NCI-H748 (cell line): ENCODE data around the gene ARHGAP15.

ENCODE experiments used
- DNase-seq: peaks from one replicate; lab custom pipeline; 2025; ENCODE audit not compliant: unreplicated experiment; lab: John Stamatoyannopoulos, UW

Gene ARHGAP15

DNA sequence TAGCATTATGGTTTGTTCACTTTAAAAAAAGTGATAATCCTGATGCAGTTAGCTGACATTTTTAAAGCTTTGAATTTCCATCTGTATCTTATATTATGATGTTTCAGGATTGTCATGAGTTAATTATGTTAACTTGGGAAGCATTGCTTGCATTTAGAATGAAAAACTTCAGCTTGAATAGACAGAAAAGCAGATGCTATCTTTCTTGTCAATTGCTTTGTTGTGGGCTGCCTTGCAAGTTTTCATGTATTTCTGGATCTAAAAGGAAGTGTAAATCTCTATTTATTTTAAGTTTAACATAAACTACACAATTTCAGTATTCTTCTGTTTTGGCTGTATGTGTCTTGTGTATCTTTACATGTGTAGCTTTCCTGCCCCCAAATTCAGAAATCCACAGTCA, 479.5 kb downstream of the ARHGAP15 start:
- no peak for DNase-seq

DNA sequence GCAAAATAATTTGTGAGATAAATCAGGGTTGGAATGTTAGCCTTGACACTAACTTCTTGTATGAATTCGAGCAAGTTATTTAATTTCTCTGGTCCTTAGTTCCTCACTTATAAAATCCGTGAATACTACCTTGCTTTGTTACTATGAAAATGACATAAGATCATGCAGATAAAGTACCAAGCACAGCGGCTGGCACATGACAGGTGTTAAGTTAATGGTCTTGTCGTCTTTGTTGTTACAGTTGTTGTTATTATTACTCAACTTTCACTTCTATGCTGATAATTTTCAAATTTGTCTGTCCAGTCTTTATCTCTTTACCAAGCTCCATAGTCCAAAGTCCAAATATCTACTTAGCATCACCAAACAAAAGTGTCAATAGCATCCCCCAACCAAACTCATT, 482.1 kb downstream of the ARHGAP15 start:
- DNase-seq, result no peak

DNA sequence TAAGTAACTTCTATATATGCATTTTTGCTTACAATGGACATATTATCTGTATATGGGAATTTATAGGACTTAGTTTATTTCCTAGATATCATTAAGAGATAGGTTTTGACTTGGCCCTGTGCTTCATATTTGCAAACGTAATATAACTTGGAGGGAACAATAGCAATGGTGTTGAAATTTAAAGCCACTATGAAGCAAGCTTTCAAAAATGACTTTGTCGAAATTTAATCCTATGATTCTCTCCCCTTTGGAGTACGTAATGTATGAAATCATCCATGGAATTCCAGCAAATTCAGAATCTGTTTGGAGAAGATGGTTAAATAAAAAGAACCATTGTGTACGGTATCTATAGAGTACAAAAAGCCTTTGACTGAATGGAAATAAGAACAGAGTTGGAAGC, 486.3 kb downstream of the ARHGAP15 start:
- no peak for DNase-seq

DNA sequence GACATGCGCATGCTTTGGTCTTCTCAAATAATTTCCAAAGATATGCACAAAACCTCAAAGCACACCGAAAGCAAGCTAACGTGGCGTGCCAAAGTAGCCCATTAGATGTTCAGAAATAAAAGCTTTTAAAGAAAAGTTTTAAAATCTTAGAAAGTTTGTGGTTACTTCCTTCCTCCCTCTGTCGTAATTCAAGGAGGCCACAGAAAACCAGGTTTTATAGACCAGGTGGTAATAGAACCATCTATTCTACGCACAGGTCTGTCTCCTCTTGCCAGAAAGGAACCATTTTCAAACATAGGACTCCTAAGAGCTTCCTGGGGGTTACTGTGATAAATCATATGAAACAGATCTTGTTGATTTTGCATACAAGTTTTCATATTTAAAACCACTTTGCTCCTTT, 487.2 kb downstream of the ARHGAP15 start:
- DNase-seq, result no peak

DNA sequence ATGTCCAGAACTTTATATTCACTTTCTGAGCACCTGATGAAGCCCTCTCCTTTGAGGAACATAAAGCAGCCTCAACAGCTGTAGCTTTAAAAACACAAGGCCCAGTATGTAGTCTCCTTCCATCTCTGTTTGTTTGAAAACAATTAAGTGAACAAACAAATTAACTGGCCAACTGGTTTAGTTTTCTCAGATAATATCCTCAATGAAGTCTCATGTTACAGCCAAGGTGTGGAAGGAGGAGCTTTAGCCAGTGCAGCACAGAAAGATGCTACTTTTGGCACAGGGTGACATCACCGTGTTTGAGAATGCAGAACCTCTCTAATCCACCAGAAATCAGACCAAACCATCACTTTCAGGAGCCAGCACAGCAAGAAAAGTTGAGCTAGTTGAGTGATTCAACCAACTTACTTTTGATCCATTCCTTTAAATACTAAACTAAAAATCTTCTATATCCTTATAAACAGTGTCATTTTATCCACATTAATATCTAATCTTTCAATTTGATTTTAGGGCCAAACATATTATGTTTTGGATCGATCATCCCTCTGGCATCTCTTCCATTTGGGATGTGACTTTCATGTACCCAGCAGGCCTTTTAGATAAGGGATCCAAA, 488.7 kb downstream of the ARHGAP15 start:
- DNase-seq, result peak; percentile 93

DNA sequence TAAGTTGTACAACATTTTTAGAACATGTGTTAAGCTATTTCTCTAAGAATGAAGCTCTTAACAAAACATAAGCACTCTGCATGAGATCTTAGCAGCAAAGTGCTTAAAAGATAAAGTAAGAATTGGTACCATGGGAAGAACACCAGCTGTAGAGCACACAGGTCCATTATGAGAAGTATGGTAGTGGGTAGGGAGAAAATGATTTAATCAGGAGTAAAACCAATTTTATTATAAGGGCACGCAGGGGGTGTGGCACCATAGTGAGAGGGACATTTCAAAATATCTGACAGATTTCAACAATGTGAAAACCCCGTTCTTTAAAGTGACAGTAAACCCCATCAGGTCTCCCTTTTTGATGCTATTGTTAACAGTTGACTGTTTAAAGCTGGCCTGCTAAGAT, 492.9 kb downstream of the ARHGAP15 start:
- peak; percentile 9 for DNase-seq

DNA sequence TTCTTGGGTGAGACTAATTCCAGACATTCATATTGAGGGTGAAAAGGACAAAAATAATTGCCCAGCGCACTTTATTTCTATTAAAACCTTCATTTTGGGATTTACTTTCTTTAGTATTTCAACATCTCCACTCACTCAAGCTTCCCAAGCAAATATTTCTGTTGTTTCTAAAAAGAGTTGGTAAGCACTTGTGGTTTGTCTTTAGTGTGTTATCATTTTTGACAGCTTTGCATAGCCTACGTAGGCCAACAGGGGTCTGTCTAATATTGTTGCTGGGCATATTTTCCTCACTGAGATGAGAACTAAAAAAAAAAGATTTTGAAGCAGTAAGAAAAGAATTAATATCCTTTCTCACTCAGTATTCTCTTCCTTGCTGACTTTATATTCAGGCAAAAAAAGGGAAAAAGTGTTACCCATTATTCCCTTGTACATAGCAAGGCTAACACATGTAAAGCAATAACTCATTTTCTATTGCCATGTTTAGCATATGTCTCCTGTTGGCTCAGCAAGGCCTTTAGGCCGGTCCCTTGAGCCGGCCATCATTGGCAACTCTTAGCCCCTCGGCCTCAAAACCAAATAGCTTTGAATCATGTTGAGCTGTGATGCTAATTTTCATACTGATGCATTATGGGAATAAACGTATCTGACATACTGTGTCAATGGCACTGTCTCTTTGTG, 494.2 kb downstream of the ARHGAP15 start:
- no peak for DNase-seq

DNA sequence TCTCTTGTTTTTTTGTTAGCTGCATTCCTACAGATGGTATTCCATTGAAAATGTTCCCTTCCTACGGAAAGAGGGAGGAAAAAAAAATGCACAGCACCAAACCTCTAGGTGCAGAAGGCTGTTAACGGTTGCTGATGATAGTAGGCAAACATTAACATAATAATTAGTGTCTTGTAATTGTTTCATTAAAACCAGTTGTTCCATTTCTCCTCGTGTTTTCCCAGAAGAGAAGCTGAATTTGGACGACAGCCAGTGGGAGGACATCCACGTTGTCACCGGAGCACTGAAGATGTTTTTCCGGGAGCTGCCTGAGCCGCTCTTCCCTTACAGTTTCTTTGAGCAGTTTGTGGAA, 494.7 kb downstream of the ARHGAP15 start:
- peak; percentile 74 for DNase-seq

DNA sequence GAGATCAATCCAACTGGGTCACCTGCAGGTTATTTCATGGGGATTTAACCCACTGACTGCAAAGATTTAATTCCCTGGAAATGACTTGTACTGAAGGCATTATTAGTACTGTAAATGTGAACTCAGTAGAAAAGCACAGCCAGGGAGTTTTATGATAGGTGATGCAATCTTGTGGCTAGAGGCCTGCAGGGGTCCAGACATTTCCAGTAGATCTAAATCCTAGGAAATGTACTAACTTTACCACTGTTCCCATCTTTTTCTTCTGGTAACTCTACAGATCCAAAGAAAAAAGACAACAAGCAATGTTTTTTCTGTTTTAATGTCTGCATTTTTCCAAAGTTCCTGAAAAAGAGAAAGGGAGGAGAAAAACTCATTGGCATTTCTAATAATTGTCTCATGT, 500.1 kb downstream of the ARHGAP15 start:
- no peak for DNase-seq

DNA sequence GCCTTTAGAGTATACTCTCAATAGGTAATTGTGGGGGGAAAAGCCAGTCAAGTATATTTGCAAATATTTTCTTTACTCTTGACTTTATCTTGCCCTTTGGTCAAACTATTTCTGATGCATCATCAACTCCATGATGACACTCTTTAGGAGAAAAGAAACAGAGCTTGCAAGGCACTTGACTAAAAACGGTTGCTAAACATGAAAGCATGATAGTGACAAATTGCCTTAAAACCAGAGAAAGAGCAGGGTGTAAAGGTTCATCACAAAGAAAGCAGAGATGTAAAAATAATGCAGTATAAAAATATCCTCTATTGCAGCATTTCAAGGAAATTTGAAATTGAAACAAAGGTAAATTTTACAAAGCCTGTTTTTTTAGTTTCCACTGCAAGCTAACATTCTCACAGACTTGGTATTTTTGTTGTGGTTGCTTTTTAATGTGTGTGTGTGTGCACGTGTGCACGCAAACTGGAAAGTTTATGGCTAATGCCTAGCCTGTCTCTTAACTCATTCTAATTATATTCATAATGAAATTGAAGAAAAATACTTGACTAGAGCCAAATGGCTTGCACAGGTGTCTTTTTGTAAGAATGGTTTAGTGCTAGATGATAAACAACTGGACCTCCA, 503.6 kb downstream of the ARHGAP15 start:
- DNase-seq, result peak; percentile 72

DNA sequence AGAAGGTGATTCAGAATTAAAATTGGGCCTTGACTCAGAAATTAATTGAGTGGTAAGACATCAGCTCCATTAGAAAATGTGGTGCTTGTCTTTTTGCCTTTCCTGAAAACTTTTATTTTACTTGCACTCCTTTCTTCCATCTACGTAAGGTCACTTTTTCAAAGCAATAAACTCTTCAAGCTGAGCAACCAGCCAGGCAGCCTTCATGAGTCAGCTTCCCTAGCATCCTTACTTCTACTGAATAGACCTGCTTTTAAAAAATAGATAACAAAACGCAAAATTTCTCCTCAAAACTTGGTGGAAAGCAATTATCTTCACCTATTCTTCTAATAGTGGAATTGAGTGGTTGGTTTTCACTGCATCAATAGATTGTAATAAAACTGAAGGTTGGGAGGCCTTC, 504.2 kb downstream of the ARHGAP15 start:
- DNase-seq, result no peak

DNA sequence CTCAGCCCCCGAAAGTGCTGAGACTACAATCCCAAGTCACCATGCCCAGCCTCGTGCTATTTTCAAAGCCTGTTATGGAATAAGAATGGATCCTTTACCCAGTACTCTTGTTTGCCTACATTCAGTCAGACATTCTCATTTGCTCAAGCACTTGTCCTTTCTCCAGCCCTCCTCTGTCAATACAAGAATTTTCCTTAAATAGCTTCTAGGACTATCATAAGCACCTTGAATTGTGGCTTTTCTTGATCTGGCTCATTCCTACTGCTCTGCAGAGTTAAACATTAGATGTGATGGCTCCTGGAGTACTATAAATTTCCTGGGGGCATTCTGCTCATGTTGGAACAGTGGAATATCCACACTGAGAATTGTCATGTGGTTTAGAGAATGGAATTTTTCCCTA, 506.1 kb downstream of the ARHGAP15 start:
- no peak for DNase-seq

DNA sequence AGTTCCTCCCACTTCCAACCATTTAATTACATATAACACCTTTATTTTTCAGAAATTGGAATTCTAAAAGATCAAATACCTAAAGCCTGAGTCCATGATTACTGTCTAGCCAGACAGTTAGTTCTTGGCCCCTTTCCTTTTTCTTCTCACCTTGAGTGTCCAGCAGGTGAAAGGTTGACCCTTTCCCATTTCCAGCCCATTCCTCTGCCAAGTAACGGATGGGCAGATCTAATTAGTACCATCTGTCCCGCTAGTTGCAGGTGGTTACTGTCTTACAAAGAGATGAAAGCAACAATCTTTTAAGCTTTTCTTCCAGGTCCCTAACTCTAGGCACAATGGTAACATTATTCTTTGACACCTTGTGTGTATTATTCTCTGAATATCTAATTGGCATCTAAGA, 506.7 kb downstream of the ARHGAP15 start:
- no peak for DNase-seq

DNA sequence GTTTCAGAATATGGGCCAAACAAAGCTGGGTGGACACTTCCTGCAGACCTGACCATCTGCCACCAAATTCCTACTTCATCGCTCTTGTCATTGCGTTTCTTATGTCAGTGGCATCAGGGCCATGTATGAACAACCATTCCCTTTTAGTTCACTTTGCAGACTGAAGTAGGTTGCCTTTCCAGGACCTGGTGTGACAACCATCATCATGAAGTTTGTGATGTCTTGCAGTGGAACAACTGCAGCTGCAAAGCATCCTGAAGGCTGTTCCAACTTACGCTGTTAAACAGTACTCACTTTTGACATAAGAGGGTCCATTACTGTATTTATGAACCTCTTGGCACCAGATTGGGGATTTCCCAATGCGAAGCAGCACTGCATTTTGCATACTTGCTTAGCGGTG, 511.6 kb downstream of the ARHGAP15 start:
- no peak for DNase-seq

DNA sequence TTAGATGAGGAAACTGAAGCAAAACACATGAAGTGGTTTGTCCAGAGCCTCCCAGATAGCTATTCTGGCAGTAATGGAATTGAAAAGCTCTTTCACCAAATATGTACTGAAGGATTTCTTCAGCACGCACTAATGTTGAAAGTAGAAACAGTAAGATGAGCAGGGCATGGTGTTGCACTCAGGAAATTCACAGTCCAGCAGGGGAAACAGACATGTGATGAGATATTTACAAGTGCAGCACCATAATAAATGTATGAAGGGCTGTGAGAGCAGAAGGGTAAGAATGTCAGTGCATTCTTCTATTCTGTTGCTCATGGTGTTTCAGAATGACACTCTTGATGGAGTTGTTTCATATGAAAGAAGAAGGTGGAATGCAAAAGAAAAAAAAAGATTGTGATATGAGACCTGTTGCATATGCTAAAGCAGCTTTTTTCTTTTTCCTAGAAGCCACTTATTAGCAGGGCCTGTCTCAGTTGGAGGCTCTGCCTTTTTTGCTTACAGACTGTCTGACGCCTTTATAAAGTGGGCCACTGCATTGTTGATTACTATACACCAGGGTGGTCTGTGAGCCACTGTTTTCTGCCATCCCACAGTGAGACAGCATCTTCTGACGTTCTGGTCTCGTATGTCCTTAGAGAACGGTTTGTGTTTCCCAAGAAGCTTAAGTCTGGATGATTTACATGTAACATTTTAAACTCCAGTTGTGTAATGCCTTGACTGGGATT, 516.9 kb downstream of the ARHGAP15 start:
- no peak for DNase-seq

DNA sequence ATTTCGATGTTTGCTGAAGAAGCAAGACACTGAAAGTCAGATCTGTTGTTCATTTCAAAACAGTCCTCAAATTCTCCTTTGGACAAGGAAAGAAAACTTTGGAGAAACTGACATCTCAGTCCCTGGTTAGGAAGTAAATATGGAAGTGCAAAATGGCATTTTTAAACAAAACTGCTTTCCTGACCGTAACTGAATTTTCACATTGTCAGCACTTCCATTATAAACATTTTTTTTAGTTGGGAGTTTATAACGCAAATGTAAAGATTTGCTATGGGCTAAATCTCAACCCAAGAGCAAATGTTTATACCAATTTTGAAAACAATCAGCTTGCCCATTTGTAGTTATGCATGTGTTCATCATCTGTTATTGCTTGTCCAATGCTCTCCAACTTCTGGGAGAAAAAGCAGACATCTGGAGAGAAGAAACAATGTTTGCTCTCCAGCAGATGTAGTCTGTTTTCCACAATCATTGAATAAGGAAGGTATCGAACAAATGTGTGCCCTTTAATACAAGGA, 520.1 kb downstream of the ARHGAP15 start:
- DNase-seq, result no peak

DNA sequence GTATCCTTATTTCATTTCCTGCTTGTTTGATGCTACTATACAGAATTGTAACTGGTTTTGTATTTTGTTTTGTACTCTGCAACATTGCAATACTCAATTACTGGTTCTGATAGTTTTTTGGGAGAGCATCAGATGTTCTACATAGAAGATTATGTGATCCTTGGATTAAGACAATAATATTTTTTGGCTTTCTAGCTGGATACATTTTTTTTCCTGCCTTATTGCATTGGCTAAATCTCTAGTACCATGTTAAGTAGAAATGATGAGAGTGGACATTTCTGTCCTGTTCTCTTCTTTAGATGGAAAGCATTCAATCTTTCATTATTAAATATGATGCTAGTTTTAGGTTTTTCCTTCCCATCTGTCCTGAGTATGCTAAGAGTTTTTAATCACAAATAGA, 523.5 kb downstream of the ARHGAP15 start:
- DNase-seq, result no peak

DNA sequence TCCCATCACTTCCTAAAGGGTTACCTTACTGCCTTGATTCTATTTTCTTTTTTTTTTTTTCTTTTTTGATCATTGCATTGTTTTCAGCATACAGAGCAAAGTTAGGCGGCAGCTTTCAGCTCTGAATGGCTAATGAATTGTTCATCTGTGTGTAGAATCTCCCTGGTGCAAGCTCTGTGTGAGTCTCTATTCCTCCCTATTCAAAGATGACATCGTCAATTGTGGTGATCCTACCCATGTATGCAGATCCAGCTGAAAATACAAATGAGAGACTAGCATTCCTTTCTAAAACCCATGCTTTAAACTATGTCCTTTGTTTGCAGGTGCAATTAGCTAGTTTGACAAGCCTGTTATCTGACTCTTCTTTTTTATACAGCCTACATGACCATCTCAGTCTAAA, 539.0 kb downstream of the ARHGAP15 start:
- DNase-seq, result peak; percentile 4

DNA sequence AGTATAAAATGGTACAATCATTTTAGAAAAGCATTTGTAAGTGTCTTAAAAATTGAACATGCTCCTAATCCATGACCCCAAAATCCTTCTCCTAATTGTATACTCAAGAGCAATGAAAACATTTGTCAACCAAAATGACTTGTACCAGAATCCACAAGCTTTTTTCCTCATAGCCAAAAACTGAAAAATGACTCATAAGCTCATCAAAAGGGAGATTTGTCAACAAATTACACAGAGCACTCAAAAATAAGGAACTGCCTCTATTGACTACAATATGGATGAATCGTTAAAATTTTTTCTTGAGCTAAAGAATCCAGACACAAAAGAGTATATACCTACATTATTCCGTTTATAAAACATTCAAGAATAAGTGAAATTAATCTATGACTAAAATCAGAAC, 544.8 kb downstream of the ARHGAP15 start:
- DNase-seq, result no peak

DNA sequence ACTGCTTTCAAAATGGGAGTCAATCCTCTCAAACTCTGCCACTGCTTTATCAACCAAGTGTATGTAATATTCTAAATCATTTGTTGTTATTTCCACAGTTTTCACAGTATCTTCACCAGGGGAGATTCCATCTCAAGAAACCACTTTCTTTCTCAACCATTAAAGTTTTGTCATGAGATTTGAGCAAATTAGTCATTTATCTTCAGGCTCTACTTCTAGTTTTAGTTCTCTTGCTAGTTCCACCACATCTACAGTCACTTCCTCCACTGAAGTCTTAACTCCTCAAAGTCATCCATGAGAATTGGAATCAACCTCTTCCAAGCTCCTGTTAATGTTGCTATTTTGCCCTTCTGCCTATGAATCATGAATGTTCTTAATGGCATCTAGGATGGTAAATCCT, 545.8 kb downstream of the ARHGAP15 start:
- no peak for DNase-seq

DNA sequence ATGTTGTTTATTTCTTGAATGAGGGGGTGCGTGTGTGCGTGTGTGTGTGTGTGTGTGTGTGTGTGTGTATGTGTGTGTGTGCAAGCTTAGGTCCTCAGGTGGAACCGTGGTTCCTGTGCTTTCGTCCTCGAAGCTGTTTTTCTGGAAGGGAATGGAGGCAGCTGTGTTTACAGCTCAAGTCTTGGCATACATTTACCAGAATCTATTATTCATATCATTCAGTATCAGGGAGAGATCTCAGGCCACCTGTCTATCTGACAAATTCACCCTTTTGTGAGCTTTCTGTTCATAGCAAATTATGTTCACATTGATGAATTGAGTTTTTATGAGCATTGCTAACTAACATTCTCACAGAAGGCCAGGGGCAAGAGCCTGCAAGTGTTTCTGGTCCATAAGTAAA, 550.4 kb downstream of the ARHGAP15 start:
- peak; percentile 82 for DNase-seq

DNA sequence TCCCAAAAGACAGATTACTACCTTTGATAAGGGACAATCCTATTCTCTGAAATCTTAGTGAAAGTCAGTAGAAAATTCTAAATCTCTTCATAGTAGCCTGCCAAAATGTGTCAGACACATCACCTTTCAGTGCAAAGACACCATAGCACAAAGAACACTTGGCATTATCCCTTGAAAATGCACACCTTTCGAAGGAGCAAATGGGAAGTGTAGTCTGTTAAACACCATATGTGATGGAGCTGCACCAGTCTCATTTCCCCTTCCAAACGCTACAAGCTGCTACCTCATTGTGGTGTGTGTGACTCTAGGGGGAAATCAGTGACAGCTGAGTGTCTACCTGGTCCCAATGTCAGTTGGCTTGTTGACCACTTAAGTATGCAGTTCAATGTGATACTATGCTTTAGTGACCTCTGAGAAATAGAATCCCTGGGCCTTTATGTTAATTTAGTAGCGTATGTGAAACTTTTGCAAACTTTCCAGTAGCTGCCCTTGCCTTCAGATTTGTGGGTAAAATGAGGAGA, 551.7 kb downstream of the ARHGAP15 start:
- no peak for DNase-seq
